Astrocyte of the spinal cord (primary cell): ENCODE results near the gene VIPR2.

Experiments used
- DNase-seq: peaks from one replicate; pipeline ENCODE4 v3.0.0; 2011; ENCODE audit warnings: low read depth, low spot score
- H3K4me3 ChIP-seq: 2 replicates; pipeline ENCODE4 v1.5.1; 2011; ENCODE audit warnings: low read depth, mild to moderate bottlenecking, low read length, moderate library complexity
- in situ Hi-C: cut with HindIII; loops from 2 replicates; pipeline ENCODE4 v1.10.0; 2017; ENCODE audit warnings: low sequenced_read_pairs
- TF ChIP-seq, protein P1 (sequence below): IDR thresholded peaks from 2 replicates; pipeline ENCODE4 v1.5.1; 2012; ENCODE audit warnings: low read depth, mild to moderate bottlenecking, low read length, inconsistent platforms

Gene VIPR2

DNA sequence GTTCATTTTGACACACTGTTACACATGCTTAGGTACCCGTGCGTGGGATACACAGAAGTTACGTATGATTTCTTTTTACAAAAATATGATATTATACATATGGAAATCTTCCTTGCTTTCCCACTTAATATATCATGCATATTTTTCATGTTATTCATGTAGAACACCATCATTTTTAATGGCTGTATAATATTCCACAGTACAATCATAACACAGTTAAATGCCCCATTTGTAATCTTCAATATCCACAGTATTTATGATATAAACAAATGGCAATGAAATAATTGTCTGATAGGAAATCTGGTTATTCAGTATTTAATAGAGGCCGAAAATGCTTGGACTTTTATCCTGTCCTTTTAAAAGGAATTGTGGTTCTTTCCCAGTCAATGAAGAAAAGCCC is 23.2 kb downstream of the VIPR2 start:
- TF ChIP-seq, protein P1, sequence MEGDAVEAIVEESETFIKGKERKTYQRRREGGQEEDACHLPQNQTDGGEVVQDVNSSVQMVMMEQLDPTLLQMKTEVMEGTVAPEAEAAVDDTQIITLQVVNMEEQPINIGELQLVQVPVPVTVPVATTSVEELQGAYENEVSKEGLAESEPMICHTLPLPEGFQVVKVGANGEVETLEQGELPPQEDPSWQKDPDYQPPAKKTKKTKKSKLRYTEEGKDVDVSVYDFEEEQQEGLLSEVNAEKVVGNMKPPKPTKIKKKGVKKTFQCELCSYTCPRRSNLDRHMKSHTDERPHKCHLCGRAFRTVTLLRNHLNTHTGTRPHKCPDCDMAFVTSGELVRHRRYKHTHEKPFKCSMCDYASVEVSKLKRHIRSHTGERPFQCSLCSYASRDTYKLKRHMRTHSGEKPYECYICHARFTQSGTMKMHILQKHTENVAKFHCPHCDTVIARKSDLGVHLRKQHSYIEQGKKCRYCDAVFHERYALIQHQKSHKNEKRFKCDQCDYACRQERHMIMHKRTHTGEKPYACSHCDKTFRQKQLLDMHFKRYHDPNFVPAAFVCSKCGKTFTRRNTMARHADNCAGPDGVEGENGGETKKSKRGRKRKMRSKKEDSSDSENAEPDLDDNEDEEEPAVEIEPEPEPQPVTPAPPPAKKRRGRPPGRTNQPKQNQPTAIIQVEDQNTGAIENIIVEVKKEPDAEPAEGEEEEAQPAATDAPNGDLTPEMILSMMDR, result no peak
- H3K4me3 ChIP-seq, result no peak overlapping the region
- in situ Hi-C loops, result no loop called here
- no peak for DNase-seq

DNA sequence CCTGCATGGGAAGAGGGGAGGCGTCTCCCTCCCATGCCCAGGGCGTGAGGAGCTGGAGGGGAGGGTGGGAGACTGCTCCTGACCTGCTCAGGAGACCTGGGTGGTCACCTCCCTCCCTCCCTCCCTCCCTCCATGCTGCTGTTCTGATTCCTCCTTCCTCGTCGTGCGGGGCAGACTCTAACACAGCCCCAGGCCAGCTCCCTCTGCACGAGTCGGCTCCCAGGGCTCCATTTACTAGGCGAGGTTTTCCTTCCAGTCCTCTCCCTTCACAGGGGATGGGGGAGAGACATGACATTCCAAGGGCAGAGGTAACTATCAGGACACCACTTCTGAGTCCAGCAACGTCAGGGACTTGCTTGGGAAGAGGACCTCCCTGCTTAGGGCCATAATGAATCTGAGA is 23.6 kb downstream of the VIPR2 start:
- H3K4me3 ChIP-seq, result no peak overlapping the region
- TF ChIP-seq, protein P1, result no peak
- in situ Hi-C loops, result no loop called here
- DNase-seq, result no peak

DNA sequence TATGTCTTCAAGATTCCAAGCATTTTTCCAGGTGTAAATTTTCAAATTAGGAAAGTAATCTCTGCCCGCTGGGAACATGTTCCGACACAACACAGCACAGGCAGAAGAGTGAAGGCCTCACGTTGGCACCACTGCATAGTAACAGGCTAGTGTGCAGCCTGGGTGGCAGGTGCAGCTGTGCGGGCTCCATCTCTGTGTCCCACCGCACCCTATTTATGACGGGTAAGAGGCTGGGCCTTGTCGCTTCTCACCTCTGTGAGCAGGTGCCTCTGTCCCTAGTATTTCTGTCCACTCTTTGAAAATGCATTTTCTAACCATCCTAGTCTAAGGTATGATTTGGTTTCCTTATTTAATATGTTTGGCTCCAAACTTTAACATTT is 24.1 kb downstream of the VIPR2 start:
- TF ChIP-seq, protein P1, result no peak
- H3K4me3 ChIP-seq, result no peak overlapping the region
- in situ Hi-C loops, result no loop called here
- DNase-seq, result no peak

DNA sequence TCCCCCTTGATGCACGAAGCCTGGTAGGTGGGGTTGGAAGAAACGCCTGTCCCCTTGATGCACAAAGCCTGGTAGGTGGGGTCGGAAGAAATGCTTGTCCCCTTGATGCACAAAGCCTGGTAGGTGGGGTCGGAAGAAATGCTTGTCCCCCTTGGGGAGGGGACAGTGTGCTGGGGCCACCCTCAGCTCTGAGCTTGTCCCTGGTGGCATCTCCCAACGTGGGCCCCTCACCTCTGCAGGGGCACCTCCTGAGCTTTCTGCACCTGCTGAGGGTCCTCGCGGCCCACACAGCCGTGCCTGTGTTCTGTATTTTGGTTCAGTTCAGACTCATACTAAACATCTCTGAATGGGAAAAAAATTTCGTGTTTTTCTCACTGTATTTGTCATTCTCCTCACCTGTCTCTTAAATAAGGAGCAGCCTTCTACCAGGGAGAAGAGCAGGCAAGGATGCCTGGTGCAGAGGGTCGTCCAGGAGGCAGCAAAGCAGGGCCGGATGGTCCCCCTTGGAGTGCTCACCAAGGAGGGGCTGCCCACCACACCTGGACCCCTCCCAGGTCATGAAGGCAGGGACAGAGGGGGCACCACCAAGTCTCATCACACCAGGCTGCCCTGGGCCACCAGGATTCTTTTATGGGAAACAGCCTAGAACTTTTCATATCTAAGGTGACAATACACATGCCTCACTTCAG is 24.7 kb downstream of the VIPR2 start:
- no peak overlapping the region for H3K4me3 ChIP-seq
- in situ Hi-C loops, result no loop called here
- no peak for DNase-seq
- TF ChIP-seq, protein P1, result no peak

DNA sequence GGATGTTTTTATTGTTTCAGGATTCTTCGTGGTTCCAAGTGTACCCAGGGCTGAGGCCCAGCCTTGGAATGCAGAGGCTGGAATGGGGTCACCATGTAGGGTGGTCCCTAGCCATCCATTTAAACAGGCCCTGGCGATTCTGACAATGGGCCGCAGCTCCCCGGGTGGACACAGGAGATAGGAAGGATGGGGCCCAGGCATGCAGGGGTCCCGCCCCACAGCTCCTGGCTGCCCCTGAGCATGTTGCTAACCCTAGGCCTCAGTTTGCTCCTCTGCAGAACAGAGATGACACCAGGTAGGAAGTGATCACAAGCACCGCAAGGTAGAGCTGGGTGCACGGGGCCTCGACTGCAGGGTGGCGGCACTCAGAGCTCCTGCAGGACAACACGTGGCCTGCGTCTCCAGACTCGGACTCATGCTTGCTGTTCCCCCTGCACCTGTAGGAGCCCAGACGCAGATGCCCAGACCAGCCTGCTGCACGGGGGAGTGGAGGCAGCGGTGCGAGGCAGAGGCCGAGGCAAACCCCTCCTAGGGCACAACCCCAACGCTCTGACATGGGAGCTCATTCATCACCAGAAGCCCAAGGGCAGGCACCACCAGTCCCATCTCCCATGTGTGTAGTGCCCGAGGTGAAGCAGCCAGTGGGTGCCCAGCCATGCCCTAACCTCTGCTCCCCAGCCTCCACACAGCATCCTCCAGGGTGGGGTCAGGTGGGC is 25.5 kb downstream of the VIPR2 start:
- in situ Hi-C loops, result no loop called here
- TF ChIP-seq, protein P1, result no peak
- no peak overlapping the region for H3K4me3 ChIP-seq
- no peak for DNase-seq

DNA sequence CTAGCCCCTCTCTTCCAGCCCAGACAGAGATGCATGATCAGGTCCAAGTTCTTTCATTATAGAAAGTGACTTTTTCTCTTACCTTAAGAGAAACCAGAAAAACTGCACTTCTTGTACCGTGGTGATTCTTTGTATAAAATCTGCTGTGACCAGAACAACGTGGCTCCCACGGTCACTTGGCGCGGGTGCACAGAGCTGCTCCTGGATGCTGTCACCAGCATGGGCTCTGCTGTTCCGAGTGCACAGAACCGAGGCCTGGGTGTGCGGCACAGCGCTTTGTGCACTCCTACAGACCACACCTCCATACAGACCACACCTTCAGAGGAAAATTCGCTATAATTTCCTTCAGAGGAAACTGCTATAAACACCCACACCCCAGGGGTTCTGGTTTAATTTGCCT is 26.0 kb downstream of the VIPR2 start:
- TF ChIP-seq, protein P1, result no peak
- no peak for DNase-seq
- in situ Hi-C loops, result no loop called here
- H3K4me3 ChIP-seq, result no peak overlapping the region
